NCI-H1092 treated with DMSO at 0.1 percent for 48 hours (cell line): Measurements from ENCODE around the gene PLPP7.
"Not testable (repeated sequence)": the region's sequence is repeated elsewhere in the genome, so short reads cannot be mapped to it uniquely, and the experiment has no call there.

ENCODE experiments used
- DNase-seq: peaks from one replicate; lab custom pipeline; 2025; lab: John Stamatoyannopoulos, UW

Gene PLPP7

GRCh38 chr9:131289301-131290035 lies at the start of gene PLPP7:
PLPP7 (plus strand) TSS chr9:131289723; CDS start chr9:131289998, 275 bp downstream.
- no peak for DNase-seq

GRCh38 chr9:131240047-131240921 lies 49.2 kb upstream of the PLPP7 start:
- no peak for DNase-seq

- DNase-seq = not testable (repeated sequence)
These were observed 45.2 kb upstream of the PLPP7 start for GRCh38 chr9:131244331-131244730.

GRCh38 chr9:131246618-131247017 lies 42.9 kb upstream of the PLPP7 start:
- DNase-seq = no peak

GRCh38 chr9:131252120-131252519 lies 37.4 kb upstream of the PLPP7 start:
- DNase-seq = no peak

GRCh38 chr9:131253891-131254491 lies 35.5 kb upstream of the PLPP7 start:
- DNase-seq = no peak

- DNase-seq = no peak
These were observed 34.9 kb upstream of the PLPP7 start for GRCh38 chr9:131254626-131255025.

- DNase-seq = no peak
These were observed 33.8 kb upstream of the PLPP7 start for GRCh38 chr9:131255676-131256197.

GRCh38 chr9:131257266-131258025 lies 32.1 kb upstream of the PLPP7 start:
- no peak for DNase-seq

GRCh38 chr9:131258186-131258585 lies 31.3 kb upstream of the PLPP7 start:
- no peak for DNase-seq

- DNase-seq = no peak
These were observed 30.7 kb upstream of the PLPP7 start for GRCh38 chr9:131258698-131259431.

- DNase-seq = no peak
These were observed 30.1 kb upstream of the PLPP7 start for GRCh38 chr9:131259432-131259898.

- no peak for DNase-seq
These were observed 29.5 kb upstream of the PLPP7 start for GRCh38 chr9:131259916-131260597.

GRCh38 chr9:131260751-131261452 lies 28.6 kb upstream of the PLPP7 start:
- no peak for DNase-seq

- no peak for DNase-seq
These were observed 27.0 kb upstream of the PLPP7 start for GRCh38 chr9:131262327-131263032.

GRCh38 chr9:131263033-131263343 lies 26.5 kb upstream of the PLPP7 start:
- not testable (repeated sequence) for DNase-seq

GRCh38 chr9:131263701-131264100 lies 25.8 kb upstream of the PLPP7 start:
- DNase-seq = no peak

- no peak for DNase-seq
These were observed 25.3 kb upstream of the PLPP7 start for GRCh38 chr9:131264231-131264630.
